Heart left ventricle (tissue), 13 donors: ENCODE measurements around the gene CACNA1D.

Experiments
- CTCF ChIP-seq, 12 donors: fragments of 200-600 bp; sonication (generic) in 4 of 12; IDR thresholded peaks; one replicate each; pipeline versions ENCODE4 v1.5.0 to v1.8.0; 2018 to 2022; ENCODE audit warnings: antibody characterized with exemption in 12 of 12, mild to moderate bottlenecking in 5 of 12
- POLR2A ChIP-seq, 2 donors: fragments of 450-650 bp; IDR thresholded peaks; one replicate each; pipeline ENCODE4 v1.6.1; 2017; ENCODE audit warnings: antibody characterized with exemption in 2 of 2, mild to moderate bottlenecking in 2 of 2, moderate library complexity in 2 of 2
- donor health status: ischemic (EF 13 %, LVEDD 7.1; RV severe dilation, severe dysfunction).
- donor health status: DM: no; HTN: yes; CAD: no.
- donor health status: DM: no; HTN: no; CAD: no.
- donor health status: ischemic (EF 25% LVEDD 6.9; RV normal size, moderate dysfunction).
- donor health status: ischemic (EF 25% LVEDD 5.7; RV mildly dilated, moderate dysfunction).
- donor health status: ischemic (EF 35%, LVEDD 5.7; RV mildly dilated, moderate dysfunction).
- donor health status: nonischemic (EF 11% LVEDD 7.7; RV severe dilation, severe dysfunction).
- donor health status: DM: yes; HTN: yes; CAD: no.
- donor health status: PGD.
- donor health status: ischemic (EF 29% LVEDD 5.4; RV normal size, mild dysfunction).
- donor health status: nonischemic (EF 23%, LVEDD 6.1; RV moderate dilation, normal function).

- TF ChIP-seq CTCF (IDR thresholded peaks at IDR 0.05), result no peak
- no peak for TF ChIP-seq POLR2A (IDR thresholded peaks at IDR 0.05)
These were observed 108.5 kb downstream of the CACNA1D start for GRCh38 chr3:53602866-53603265.
